GM18499 (cell line): Measurements from ENCODE around the gene ADK.
"Not testable (repeated sequence)": the region's sequence is repeated elsewhere in the genome, so short reads cannot be mapped to it uniquely, and the experiment has no call there.

Source experiments
- ATAC-seq: cut with Tn5 transposase; IDR thresholded peaks from one replicate; pipeline ENCODE4 v1.9.1; 2021; ENCODE audit warnings: moderate number of reproducible peaks; ENCODE audit not compliant: insufficient read depth, unreplicated experiment

Gene ADK

DNA sequence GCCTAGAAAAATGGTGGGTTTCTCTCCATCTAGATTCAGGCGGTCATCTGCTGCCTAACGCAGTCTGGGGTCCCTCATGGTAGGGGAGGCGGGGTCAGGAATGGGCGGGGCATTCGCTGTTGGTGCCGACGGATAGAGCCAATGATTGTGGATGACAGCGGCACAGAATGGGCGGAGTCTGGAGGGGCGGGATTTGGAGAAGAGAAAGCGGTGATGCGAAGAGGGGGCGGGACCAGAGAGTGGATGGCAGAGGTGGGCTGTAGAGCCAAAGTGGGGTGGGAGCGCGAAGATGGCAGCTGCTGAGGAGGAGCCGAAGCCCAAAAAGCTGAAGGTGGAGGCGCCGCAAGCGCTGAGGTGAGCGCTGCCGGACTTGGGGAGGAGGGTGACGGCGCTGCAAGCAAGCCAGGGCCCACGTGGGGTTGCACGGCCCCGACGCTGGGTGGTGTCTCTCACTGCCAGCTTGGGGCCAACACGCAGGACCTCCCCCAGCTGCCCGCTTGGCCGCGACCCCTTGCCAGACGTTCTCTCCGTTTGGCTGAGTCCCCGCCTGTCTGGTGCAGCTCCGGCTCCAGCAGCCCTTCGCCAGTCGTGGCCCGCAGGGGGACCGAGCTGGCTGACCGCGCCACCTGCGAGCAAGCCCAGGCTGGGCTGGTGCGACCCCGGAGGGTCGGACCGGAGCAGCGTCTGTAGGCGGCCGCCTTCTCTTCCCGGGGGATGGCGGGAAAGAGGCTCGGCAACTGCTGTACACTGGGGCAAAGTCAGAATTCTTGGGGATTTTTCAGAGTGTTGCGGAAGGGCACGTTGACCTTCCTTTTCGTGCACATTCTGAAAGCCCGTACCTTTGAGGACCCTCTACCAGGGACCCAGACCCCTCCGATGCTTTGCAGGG, at the start of gene ADK:
Gene ADK, plus strand, starts transcription at position 232 of the 889 bp plus-strand sequence. Its CDS starts 58 bp downstream, at position 290.
- peak; percentile 52 for ATAC-seq

DNA sequence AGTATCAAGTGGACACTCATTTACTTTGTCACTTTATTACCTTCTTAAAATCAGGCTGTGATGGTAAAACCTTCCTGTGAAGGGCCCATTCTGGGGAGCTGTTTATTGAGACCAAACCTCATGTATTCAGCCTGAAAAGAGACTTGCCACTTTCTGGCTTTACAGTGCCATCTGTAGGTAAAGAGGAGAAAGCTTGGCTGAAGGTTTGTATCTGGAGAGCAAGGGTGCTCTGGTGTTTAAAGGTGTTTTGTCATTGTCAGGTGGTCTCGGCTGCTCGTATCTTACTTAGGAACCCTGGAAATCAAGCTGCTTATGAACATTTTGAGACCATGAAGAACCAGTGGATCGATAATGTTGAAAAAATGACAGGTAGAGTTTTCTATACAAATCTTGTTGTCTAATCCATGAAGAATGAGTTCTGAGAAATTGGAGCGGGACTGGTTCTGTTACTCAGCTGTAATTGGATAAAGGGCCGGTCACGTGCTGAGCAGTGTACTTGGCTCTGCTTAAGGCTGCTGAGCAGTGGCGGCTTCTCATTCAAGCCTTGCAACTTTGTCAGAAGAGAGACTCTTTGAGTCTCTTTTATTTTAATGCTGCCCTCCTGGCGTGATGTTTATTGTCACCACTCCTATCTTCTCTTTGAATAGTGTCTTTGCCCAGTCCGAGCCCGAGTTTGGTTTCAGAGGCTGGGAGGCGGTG, 47.3 kb upstream of the ADK start:
- no peak for ATAC-seq

DNA sequence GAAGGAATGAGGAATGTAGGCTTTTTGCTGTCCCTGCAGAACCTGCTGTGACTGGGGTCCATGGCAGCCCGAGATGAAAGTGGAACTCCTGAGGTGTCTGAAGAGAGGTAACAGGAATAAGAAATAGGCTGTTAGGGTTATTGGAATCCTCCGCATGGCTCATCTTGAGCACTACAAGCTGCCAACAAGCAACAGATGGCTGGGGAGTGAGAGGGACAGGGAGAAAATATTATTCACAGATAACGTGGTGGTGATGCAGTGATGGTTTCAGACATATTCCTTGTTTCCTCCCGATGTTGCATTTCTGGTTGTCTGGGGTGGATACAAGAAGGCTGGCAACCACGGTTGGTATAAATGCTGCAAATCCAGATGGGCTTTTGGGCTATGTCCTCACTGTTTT, 46.5 kb upstream of the ADK start:
- ATAC-seq: no peak

DNA sequence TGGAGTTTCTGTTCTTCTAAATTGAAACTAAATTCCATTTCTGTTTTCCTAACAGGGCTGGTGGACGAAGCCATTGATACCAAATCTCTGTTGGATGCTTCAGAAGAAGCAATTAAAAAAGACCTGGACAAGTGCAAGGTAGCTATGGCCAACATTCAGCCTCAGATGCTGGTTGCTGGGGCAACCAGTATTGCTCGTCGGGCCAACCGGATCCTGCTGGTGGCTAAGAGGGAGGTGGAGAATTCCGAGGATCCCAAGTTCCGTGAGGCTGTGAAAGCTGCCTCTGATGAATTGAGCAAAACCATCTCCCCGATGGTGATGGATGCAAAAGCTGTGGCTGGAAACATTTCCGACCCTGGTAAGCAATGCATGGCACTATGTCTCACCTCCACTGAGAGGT, 46.0 kb upstream of the ADK start:
- no peak for ATAC-seq

DNA sequence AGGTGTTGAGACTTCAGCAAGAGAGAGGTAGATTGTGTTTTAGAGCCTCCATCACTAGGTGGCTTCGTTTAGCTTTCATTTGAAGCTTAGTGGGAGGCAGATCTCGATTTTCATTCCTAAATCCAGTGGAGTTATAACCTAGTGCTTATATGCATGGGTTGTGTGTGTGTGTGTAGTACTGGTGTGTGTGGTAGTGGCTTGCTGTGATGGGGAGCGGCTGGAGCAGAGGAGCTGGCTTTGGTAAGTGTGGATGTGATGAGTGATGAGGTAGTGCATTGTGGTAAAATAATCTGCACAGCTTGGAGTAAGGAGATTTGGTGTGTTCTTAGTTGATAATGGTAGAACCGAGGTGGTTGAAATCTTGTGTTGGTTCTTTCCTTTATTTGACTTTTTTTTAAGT, 43.6 kb upstream of the ADK start:
- ATAC-seq: no peak

DNA sequence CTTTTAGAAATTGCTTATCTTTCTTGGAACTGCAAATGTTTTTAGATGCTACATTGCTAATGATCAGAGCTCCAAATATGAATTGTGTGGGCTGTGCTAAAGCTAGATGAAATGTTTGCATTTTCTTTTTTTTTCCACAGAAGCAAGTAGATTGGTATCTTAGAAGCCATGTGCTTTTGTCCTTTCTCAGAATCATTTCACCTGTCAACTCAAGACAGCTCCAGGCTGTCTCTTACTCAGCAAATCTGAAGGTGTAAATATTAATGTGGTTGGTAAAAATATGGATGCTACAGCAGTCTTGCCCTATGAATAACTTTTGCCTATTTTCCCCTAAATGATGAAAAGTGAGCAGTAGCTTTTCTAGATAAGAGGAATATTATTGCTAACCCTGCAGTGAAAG, 41.6 kb upstream of the ADK start:
- ATAC-seq: no peak

DNA sequence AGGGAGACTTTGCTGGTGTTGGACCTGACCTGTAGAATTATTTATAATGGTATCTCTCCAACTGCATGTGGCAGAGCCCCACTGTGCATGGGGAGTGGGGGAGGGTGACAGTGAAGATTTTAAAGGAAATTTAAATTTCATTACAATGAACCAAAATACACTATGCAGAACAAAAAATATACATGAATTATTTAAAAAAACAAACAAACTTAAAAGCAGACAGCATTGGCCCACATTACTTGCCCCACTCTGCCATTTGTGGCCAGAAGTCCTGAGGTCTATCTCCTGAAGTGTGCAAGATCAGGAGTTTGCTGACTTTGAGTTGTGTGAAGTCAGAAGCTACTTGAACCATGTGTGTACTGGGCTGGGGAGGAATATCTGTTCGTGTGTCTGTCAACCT, 40.9 kb upstream of the ADK start:
- ATAC-seq: no peak

DNA sequence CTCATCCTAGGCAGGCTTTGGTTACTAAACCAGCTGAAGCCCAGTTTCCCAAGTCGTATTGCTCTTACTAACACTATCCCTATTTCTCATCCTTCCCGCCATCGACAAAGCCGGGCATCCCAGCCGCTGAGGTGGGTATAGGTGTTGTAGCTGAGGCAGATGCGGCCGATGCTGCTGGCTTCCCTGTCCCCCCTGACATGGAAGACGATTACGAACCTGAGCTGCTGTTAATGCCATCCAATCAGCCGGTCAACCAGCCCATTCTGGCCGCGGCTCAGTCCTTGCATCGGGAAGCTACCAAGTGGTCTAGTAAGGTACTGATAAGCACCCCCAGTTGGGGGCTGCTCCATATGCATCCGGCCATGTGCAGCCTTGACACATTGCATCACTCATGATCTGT, 39.2 kb upstream of the ADK start:
- ATAC-seq: no peak

DNA sequence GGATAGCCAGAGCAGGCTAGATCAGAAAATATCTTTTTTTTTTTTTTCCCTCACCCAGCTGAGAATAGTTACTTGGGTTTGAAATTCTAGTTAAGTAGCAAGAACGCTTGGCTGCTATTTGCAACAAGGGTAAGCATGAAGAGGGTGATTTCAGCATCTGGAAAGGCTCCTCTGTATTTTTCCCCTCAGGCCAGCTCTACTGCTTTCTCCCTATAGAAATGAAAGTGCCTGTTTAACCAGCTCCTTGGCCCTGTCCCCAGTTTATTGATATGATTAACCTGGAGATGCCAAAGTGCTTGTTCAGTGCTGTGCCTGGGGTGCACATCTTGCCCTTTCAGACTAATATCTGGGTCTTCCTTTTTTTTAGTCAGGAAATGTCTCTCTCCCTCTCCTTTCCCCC, 37.5 kb upstream of the ADK start:
- no peak for ATAC-seq

DNA sequence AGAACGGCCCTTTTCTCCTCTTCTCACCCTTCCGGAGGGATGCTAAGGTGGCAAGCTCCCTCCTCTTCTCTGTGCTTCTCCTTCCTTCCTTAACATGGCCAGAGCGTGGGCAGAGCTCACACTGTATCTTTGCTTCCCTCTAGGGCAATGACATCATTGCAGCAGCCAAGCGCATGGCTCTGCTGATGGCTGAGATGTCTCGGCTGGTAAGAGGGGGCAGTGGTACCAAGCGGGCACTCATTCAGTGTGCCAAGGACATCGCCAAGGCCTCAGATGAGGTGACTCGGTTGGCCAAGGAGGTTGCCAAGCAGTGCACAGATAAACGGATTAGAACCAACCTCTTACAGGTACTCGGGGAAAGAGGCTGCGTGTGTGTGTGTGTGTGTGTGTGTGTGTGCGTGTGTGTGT, 37.0 kb upstream of the ADK start:
- no peak for ATAC-seq

DNA sequence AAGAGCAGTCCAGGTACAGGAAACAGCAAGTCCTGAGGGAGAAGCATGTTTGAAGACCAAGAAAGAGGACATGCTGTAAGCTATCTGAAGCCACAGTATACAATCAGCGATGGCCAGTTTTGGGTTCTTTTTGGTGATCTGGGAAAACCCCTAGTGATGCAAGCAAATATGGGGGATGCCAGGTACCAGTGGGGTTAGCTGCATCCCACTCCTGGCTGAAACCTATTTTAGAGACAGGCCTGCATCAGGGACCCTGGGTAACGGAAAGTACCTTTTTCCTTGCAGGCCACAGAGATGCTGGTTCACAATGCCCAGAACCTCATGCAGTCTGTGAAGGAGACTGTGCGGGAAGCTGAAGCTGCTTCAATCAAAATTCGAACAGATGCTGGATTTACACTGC, 33.3 kb upstream of the ADK start:
- no peak for ATAC-seq

DNA sequence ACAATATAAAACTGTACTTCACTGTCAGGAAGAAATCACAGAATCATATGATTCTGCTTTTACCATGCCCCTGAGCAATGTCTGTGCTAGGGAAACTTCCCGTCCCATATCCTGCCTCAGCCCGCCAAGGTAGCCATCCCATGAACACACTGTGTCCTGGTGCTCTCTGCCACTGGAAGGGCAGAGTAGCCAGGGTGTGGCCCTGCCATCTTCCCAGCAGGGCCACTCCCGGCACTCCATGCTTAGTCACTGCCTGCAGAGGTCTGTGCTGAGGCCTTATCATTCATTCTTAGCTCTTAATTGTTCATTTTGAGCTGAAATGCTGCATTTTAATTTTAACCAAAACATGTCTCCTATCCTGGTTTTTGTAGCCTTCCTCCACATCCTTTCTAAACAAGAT, 32.2 kb upstream of the ADK start:
- ATAC-seq: no peak

DNA sequence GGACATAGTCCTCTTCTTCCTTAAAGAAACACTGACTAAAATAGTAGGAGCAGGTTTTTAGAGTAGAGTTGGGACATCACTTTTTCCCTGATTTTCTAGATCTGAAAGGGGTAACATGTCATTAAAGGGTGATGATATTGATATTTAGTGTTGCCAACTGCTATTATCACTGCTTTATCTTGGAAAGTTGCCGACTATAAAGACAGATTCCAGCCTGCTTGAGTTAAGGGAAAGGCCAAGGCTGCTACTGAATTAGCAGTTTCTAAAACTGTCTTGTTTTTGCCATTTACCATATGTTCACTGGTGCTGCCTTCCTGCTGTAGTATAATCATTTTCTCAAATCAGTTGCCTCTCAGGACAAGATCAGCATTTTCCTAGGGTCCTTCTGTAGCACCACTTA, 30.1 kb upstream of the ADK start:
- no peak for ATAC-seq

DNA sequence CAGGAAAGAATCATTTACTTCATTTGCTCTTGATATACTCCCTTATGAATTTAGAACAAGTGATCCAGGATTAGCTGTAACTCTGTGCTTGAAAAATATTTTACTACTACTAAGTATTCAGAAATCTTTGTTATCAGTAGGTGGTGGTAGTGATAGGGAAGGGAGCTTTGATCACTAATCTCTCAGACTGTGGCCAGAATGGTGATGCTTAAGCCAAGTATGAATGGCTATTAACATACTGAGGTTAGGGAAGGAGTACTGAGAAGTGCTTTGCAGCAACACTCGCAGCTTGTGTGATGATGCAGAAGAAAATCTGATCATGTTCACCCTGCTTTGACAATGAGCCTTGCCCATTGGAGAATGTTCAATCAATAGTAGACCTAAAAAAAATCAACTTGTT, 29.7 kb upstream of the ADK start:
- ATAC-seq: no peak

DNA sequence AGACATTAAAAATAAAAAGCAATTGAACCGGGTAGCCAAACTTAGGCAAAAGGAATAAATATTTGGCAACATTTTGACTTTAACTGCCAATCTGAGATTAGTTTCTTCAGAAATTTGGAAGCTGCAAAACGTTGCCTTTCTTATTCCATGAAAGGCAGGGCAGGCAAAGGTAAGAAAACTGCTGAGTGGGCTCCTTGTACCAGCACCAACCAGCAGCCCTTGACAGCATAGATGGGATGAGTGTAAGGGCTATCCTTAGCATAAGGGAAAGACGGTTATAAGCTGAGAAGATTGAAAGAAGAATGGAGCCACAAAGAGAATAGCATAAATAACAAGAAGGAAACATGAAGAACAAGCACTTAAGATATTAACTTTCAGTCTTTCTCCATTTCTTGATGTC, 29.0 kb upstream of the ADK start:
- ATAC-seq: no peak

DNA sequence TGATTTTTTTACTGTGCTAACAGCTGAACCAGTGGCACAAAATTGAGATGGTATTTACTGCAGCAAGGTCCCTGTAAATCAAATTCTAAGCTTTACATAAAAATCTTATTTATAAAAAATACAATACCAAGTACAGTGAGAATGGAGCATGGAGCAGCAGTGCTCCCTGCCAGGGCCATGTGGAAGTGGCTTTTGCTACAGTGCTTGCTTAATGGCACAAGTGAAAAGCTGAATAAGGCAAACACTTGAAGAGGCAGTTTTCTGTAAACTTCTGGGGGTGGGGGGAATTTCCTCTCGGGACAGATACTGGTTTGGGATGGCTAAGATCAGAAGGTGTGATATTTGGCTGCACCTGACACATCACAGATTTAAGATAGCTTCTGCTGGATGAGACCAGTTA, 27.9 kb upstream of the ADK start:
- ATAC-seq: no peak

DNA sequence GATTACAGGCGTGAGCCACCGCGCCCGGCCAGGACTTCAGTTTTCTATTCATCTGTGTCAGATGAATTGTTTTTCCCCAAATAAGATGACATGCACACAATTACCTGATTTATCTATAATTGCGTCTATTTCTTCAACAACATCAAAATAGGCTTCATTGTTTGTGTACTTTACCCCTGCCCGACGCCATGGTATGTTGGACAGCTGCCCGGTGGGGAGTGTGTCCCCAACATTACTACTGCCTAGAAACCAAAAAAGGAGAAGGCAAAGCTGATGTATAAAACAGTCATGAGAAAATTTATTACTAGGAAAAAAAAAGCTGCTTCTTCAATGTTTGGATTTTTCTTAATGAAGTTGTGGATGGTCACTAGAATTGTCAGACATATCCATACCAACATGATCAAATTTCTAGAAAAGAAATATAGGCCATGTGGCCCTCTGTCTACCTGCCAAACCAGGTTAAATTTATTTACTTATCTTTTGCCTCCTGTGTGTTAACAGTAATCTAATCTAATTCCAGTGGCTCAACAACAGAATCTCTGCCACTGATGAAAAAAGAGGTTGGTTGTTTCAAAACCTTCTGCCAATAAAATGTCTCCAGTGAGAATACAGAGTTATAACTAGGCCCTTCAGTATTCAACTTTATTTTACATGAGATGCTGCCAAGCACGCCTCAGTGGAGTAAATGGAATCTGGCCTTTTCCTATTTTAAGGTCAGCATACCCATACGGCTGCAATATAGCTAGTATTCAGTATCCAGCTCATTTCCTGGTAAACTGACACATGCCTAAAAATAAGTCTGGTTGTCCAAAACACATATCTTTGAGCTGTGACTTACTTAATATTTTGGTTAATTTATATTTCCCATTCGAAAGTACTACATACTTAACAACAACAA, 16.8 kb upstream of the ADK start:
- no peak for ATAC-seq

DNA sequence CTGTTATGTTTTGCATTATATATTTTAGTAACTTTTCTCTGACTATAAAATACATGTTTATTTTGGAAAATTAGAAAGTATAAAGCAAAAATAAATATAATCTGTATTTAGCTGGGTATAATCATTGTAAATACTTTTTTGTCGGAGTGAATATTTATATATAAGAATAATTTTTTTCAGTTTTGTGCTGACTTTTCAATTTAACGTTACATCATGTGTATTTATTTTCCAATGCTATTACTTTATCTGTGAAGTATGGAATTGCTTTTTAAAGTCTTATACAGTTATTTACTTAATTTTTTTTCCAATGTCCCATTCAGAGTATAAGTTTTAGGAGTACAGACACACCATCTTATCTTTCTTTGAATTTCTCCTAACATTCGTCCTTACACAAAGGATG, 15.6 kb upstream of the ADK start:
- no peak for ATAC-seq

DNA sequence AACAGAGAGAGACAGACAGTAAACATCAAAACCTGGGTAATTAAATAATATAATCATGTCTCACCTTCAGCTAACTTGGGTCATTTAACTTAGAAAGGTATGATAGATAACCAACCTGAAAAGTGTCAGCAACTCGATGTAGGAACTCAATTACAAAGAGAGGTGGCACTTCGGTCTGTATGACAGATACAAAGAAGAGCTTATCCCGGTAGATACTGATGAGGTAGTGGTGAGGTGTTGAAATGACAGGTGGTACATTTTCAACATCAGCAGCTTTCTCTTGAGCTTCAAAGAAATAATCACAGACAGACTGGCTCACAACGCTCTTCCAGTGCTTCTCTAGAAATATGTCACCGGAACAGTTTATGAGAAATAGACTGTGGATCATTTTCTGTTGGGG, 13.0 kb upstream of the ADK start:
- ATAC-seq: no peak

DNA sequence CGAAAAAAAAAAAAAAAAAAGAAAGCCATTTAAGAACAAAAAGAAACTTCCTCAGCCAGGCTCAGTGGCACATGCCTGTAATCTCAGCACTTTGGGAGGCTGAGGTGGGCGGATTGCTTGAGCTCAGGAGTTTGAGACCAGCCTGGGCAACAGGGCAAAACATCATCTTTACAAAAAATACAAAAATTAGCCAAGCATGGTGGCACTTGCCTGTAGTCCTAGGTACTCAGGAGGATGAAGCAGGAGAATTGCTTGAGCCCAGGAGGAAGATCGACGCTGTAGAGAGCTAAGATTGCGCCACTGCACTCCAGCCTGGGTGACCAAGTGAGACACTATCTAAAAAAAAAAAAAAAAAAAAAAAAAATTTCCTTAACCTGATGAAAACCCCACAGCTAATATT, 12.4 kb upstream of the ADK start:
- not testable (repeated sequence) for ATAC-seq

DNA sequence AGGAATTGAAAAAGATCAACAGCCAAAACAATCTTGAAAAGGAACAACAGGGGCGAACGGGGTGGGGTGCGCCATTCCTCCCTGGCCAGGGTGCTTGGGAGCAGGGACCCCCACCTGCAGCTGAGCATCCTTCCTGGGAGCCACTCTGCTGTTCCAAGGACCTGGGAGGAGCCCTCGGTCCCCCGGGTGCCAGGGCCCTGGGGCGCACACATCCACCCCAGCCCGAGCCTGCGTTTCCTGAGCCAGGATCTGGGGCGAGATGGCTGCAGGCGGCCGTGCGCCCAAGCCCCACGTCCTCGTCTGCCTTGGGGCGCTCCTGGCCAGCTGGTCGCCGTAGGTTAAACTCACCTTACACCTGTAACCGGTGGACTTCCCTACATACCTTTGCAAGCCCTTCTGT, 11.0 kb upstream of the ADK start:
- no peak for ATAC-seq
